ENCODE data around the gene BCL7C. TPM values are rescaled to one million over a fixed set of nuclear protein-coding genes. Genes with fewer than 3 reads are reported as not detected.
"Not testable (repeated sequence)": the region's sequence is repeated elsewhere in the genome, so short reads cannot be mapped to it uniquely, and the experiment has no call there.

BCL7C gene
- total RNA-seq, 2 experiments from 2014 or later = 25.6 to 25.7 TPM

DNA sequence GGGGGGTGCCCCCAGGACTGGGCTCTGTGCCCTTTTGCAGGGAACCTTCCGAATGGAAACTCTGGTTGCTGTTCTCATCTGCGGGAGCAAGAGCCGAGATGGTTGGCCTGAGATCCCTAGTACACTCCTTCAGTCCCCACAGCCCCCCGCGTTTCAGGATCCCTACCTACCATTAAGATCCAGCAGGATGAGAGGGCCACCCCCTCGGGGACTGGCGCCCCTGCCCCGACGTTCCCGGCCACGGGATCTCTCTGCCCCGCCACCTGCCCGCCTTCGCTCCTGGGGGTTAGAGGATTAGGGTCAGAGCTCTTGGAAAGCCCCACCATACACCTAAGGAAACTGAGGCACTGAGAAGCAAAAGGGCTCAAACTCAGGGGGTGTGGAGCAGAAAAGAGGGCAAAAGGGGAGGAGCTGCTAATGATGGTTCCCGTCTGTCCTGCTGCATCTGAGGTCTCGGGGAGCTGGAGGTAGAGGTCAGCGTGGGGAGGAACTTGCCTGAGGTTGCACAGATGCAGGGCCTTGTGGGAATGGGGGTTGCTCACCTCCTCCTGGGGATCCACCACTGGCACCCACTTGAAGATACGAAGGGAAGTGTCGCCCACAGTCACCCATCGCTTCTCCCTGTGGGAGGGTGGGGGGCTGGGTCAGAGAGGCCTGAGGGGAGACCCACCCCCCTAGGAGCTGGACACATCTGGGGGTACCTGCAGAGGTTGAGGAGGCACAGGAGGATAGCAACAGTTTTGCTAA lies 1.0 kb downstream of the BCL7C start:
- Mint-ChIP-seq H3K27me3 (no peaks in the 10 kb centered on the region), H3K4me3 (peak overlapping the region; percentile 85), H3K36me3 (peaks cover 16% of the 10 kb centered on the region), H3K4me1 (ENCODE audit: low read depth) (peaks cover 38% of the 10 kb centered on the region), H3K27ac (peak overlapping the region; percentile 74), H3K9me3 (no peaks in the 10 kb centered on the region)
- peak; percentile 24 for DNase-seq
- ChIA-PET CTCF (interaction anchor here (1.2 to 3.3 kb wide), 3 partner anchors 9 to 49 kb away, joined by 3 to 30 read pairs (median 17); no protein-coding TSS in a partner anchor), POLR2A (interaction anchor here (0.9 to 1.7 kb wide), 3 partner anchors 9 to 19 kb away, joined by 3 to 6 read pairs (median 5); no protein-coding TSS in a partner anchor)
- intact Hi-C loops (cut with micrococcal nuclease) = no loop called here

DNA sequence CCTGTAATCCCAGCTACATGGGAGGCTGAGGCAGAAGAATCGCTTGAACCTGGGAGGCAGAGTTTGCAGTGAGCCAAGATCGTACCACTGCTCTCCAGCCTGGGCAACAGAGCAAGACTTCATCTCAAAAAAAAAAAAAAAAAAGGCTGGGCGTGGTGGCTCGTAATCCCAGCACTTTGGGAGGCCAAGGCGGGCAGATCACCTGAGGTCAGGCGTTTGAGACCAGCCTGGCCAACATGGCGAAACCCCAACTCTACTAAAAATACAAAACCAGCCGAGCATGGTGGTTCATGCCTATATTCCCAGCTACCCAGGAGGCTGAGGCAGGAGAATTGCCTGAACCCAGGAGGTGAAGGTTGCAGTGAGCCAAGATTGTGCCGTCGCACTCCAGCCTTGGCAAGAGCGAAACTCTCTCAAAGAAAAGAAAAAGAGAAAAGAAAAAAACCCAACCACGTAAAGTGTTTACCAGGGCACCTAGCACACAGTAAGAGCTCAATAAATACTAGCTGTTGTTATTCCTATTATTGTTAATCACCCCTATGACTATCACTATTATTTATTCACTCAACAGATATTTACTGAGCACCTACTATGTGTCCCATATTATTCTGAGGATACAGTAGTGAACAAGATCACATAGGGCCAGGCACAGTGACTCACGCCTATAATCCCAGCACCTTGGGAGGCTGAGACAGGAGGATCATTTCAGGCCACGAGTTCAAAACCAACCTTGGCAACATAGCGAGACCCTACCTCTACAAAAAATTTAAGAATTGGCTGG lies 2.6 kb downstream of the BCL7C start:
- peaks cover 31% of the 10 kb centered on the region for H3K4me1 Mint-ChIP-seq (ENCODE audit: low read depth)
- ChIA-PET POLR2A (interaction anchor here (1.5 kb wide), 1 partner anchor 17 kb away, joined by 5 read pairs; no protein-coding TSS in a partner anchor), CTCF (interaction anchor here (1.4 to 3.3 kb wide), 3 partner anchors 11 to 51 kb away, joined by 3 to 30 read pairs (median 17); no protein-coding TSS in a partner anchor)
- H3K27ac Mint-ChIP-seq; H3K4me3 Mint-ChIP-seq; H3K9me3 Mint-ChIP-seq; H3K27me3 Mint-ChIP-seq; DNase-seq; intact Hi-C loops (cut with micrococcal nuclease): not testable (repeated sequence)
- peaks cover 20% of the 10 kb centered on the region for H3K36me3 Mint-ChIP-seq

DNA sequence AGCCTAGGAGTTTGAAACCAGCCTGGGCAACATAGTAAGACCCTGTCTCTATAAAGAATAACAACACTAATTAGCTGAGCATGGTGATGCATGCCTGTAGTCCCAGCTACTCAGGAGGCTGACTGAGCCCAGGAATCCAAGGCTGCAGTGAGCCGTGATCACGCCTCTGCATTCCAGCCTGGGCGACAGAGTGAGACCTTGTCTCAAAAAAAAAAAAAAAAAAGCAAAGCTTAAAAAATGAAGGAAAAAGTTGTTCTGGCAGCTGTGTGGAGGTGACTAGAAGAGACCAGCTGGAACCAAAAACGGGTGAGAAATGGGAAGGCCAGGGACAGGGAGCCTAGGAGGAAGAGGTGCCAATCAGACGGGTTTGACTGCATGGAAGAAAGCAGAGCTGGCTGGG lies 4.2 kb downstream of the BCL7C start:
- intact Hi-C loops (cut with micrococcal nuclease) = no loop called here
- H3K4me3 Mint-ChIP-seq = no peak overlapping the region
- no peaks in the 10 kb centered on the region for H3K9me3 Mint-ChIP-seq
- ChIA-PET POLR2A (no interaction called here), CTCF (interaction anchor here (0.9 to 2.3 kb wide), 4 partner anchors 13 to 52 kb away, joined by 4 to 7 read pairs (median 6); no protein-coding TSS in a partner anchor)
- peaks cover 24% of the 10 kb centered on the region for H3K36me3 Mint-ChIP-seq
- no peaks in the 10 kb centered on the region for H3K27me3 Mint-ChIP-seq
- H3K27ac Mint-ChIP-seq = no peak overlapping the region
- peaks cover 25% of the 10 kb centered on the region for H3K4me1 Mint-ChIP-seq (ENCODE audit: low read depth)
- DNase-seq = no peak

DNA sequence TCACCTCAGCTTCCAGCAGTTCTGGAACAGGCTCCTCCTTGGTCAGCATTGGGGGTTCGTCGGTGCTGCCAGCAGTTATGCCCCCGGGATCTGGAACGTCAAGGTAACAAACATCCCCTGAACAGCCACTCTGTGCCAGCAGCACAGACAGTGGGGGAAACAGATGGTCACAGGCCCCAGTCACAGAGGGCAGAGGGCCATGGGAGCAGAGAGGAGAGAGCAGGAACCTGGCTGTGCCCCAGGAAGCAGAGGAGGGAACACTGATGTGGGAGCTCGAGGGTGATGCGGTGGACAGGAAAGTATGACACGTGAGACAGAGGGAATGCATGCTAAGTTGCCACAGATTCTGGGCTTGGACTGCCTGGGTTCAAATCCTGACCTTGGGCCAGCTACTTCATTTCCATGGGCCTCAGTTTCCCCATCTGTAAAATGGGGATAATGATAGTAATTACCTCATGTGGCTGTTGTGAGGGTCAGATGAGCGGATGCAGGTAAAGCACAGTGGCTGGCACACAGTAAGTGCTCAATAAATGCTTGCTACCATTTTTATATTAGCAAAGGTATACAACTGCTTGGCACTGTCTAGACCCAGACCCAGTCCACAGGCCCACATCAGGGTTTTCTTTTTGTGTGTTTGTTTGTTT lies 4.9 kb downstream of the BCL7C start:
- intact Hi-C loops (cut with micrococcal nuclease) = no loop called here
- Mint-ChIP-seq H3K36me3 (peaks cover 24% of the 10 kb centered on the region), H3K4me1 (ENCODE audit: low read depth) (peaks cover 22% of the 10 kb centered on the region), H3K9me3 (no peaks in the 10 kb centered on the region), H3K27ac (no peak overlapping the region), H3K27me3 (no peaks in the 10 kb centered on the region), H3K4me3 (no peak overlapping the region)
- CTCF ChIA-PET = interaction anchor here (1.3 to 2.3 kb wide), 3 partner anchors 13 to 53 kb away, joined by 4 to 7 read pairs (median 6); no protein-coding TSS in a partner anchor
- POLR2A ChIA-PET = interaction anchor here (1.0 kb wide), 1 partner anchor 9 kb away, joined by 3 read pairs; no protein-coding TSS in a partner anchor
- DNase-seq = no peak

DNA sequence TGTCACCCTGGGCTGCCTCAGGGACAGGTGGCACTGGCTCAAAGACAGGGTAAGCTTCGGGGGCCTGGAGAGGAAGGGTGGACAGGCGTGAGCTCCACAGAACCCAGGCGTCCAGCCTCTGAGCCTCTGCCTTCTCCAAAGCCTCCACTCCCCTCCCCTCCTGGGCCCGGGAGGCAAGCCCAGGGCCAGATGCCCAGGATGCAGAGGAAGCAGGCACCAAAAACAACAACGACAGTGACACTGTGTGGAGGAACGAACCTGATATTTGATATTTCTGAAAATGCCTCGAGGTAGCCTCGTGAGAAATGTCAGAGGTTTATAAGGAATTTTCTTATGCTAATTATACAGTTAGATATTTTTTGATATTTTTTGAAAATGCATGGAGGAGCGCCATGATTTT lies 6.0 kb downstream of the BCL7C start:
- H3K27me3 Mint-ChIP-seq = no peaks in the 10 kb centered on the region
- H3K36me3 Mint-ChIP-seq = peaks cover 26% of the 10 kb centered on the region
- CTCF ChIA-PET = interaction anchor here (1.8 to 2.3 kb wide), 2 partner anchors 43 to 54 kb away, joined by 6 to 7 read pairs; no protein-coding TSS in a partner anchor
- no peak for DNase-seq
- intact Hi-C loops (cut with micrococcal nuclease) = no loop called here
- peaks cover 21% of the 10 kb centered on the region for H3K4me1 Mint-ChIP-seq (ENCODE audit: low read depth)
- no peak overlapping the region for H3K4me3 Mint-ChIP-seq
- no peak overlapping the region for H3K27ac Mint-ChIP-seq
- POLR2A ChIA-PET = no interaction called here
- no peaks in the 10 kb centered on the region for H3K9me3 Mint-ChIP-seq

DNA sequence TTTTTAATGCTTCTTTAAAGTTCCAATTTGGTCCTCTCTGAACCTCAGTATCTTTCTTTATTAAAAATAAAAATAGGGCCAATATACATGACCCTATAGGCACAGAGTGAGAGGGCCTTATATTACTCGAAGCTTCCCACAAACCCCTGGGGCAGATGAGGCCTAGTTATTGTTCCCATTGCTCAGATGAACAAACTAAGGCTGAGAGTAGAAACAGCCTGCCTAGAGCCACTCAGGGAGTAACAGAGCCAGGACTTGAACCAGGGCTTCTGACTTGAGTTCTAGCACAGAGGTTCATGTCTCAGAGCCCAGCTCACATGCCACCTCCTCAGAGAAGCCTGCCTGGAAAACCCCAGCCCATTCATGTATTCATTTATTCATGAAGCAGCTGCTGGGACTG lies 7.7 kb downstream of the BCL7C start:
- Mint-ChIP-seq H3K27ac (no peak overlapping the region), H3K36me3 (peaks cover 27% of the 10 kb centered on the region), H3K4me3 (no peak overlapping the region), H3K4me1 (ENCODE audit: low read depth) (peaks cover 21% of the 10 kb centered on the region), H3K9me3 (no peaks in the 10 kb centered on the region), H3K27me3 (no peaks in the 10 kb centered on the region)
- intact Hi-C loops (cut with micrococcal nuclease) = no loop called here
- POLR2A ChIA-PET = no interaction called here
- CTCF ChIA-PET = interaction anchor here (2.0 kb wide), 1 partner anchor 16 kb away, joined by 7 read pairs; no protein-coding TSS in a partner anchor
- no peak for DNase-seq

DNA sequence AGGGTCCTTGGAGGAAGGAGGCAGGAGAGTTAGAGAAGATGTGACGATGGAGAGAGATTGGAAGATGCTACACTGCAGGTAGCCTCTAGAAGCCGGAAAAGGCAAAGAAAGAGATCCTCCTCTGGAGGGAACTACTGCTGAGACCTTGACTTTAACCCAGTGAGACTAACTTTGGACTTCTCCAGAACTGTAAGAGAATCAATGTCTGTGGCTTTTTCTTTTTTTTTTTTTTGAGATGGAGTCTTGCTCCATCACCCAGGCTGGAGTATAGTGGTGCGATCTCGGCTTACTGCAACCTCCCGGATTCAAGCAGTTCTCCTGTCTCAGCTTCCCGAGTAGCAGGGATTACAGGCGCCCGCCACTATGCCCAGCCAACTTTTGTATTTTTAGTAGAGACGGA lies 8.7 kb downstream of the BCL7C start:
- H3K4me1 Mint-ChIP-seq (ENCODE audit: low read depth) = peaks cover 21% of the 10 kb centered on the region
- ChIA-PET CTCF (interaction anchor here (1.1 to 1.2 kb wide), 2 partner anchors 16 to 256 kb away, joined by 3 to 5 read pairs; no protein-coding TSS in a partner anchor), POLR2A (no interaction called here)
- H3K36me3 Mint-ChIP-seq = peaks cover 27% of the 10 kb centered on the region
- no peak for DNase-seq
- intact Hi-C loops (cut with micrococcal nuclease) = no loop called here
- no peak overlapping the region for H3K4me3 Mint-ChIP-seq
- H3K27me3 Mint-ChIP-seq = no peaks in the 10 kb centered on the region
- H3K27ac Mint-ChIP-seq = peak overlapping the region; percentile 2
- no peaks in the 10 kb centered on the region for H3K9me3 Mint-ChIP-seq

DNA sequence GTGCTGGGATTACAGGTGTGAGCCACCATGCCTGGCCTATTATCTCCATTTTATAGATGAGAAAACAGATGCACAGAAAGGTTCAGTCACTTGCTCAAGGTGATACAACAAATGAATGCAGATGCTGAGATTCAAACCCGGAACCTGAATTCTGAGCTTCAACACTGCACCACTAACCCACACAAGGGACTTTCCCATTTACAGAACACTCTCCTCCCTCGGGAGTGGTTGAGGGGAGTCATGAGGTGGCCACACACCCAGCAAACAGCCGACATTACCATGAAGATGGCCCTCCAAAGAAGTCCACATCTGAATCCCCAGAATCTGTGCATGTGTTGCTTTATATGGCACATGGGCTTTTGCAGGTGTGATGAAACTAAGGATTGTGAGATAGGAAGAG lies 9.1 kb downstream of the BCL7C start:
- Mint-ChIP-seq H3K9me3 (no peaks in the 10 kb centered on the region), H3K27me3 (no peaks in the 10 kb centered on the region), H3K4me1 (ENCODE audit: low read depth) (peaks cover 21% of the 10 kb centered on the region), H3K27ac (peak overlapping the region; percentile 2), H3K4me3 (no peak overlapping the region), H3K36me3 (peaks cover 26% of the 10 kb centered on the region)
- ChIA-PET CTCF (interaction anchor here (1.1 to 1.2 kb wide), 2 partner anchors 17 to 255 kb away, joined by 3 to 5 read pairs; no protein-coding TSS in a partner anchor), POLR2A (interaction anchor here (0.8 kb wide), 1 partner anchor 17 kb away, joined by 3 read pairs; no protein-coding TSS in a partner anchor)
- intact Hi-C loops (cut with micrococcal nuclease) = no loop called here
- DNase-seq = no peak

DNA sequence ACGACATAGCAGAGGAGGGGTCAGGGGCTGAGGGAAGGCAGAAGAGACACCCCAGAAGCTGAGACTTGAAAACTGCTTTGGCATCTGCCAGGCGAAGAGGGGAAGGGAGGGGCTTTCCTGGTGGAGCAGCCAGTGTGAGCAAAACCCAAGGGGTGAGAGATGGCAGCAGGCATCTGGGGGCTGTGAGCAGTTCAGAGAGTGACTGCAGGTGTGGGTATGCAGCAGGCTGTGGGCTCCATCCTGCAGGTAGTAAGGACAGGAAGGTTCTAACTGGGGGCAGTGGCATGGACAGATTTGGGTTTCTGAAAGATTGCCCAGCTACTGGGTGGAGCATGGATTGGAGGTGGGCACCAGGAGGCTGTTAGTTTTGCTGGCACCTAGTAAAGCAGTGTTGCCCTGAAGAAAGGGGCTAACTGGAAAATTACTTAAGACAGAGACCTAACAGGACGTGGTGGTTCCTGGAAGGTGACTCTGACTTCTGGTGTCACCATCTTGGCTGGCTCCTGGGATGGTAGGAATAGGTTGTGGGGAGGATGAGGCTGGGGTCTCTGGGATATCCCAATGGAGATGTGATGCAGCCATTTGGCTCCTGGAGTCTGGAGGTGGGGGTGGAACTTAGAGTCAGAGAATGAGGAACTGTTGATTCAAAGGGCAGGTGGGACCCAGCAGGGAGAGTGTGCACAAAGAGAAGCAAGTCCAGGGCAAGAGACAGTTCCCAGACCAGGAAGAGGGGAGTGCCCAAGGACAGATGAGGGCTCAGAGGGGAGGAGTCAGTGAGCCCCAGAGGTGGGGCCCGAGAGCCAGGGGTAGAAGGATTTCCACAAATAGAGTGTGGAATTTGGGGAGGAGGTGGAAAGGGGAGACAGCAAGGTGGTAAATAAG lies 11.2 kb downstream of the BCL7C start:
- Mint-ChIP-seq H3K4me1 (ENCODE audit: low read depth) (peaks cover 24% of the 10 kb centered on the region), H3K27ac (peak overlapping the region; percentile 75), H3K4me3 (no peak overlapping the region), H3K27me3 (no peaks in the 10 kb centered on the region), H3K9me3 (no peaks in the 10 kb centered on the region), H3K36me3 (peaks cover 20% of the 10 kb centered on the region)
- ChIA-PET POLR2A (no interaction called here), CTCF (interaction anchor here (0.6 to 1.0 kb wide), 2 partner anchors 32 to 38 kb away, joined by 3 read pairs; no protein-coding TSS in a partner anchor)
- intact Hi-C loops (cut with micrococcal nuclease) = no loop called here
- DNase-seq = no peak

DNA sequence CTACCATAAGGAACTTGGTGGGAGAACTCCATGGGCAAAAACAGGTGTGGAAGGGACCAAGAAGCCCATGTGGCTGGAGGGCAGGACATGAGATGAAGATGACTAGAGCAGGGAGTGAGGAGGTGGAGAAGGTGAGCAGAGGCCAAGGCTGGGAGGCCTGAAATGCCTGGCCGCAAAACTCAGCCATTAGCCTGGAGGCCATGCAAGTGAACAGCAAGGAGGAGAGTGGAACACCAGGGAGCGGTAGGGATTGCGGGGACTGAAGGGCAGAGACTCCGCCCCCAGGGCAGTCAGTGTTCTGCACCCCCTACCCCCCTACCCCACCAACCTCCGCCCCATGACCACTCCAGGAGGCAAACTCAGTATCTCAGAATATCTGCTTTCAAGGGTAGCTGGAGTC lies 17.0 kb downstream of the BCL7C start:
- H3K27me3 Mint-ChIP-seq = no peaks in the 10 kb centered on the region
- peaks cover 34% of the 10 kb centered on the region for H3K4me1 Mint-ChIP-seq (ENCODE audit: low read depth)
- no peaks in the 10 kb centered on the region for H3K9me3 Mint-ChIP-seq
- intact Hi-C loops (cut with micrococcal nuclease) = loop anchor here (1.0 to 10.0 kb wide), 3 partner anchors 18 to 222 kb away; partner anchors contain the start of genes BCL7C, FBRS and PRR14
- ChIA-PET POLR2A (interaction anchor here (0.8 kb wide), 1 partner anchor 244 kb away, joined by 4 read pairs; no protein-coding TSS in a partner anchor), CTCF (interaction anchor here (1.5 to 4.9 kb wide), 3 partner anchors 24 to 77 kb away, joined by 4 to 33 read pairs (median 4); no protein-coding TSS in a partner anchor)
- DNase-seq = no peak
- H3K4me3 Mint-ChIP-seq = peak overlapping the region; percentile 96
- peaks cover 18% of the 10 kb centered on the region for H3K36me3 Mint-ChIP-seq
- peak overlapping the region; percentile 90 for H3K27ac Mint-ChIP-seq
